Measurements from ENCODE around the gene CDK9. TPM values are rescaled to one million over a fixed set of nuclear protein-coding genes. Genes with fewer than 3 reads are reported as not detected.

The CDK9 gene
- total and polyA plus RNA-seq, 10 donors: 49.2 to 149 (median 97.4) TPM

GRCh38 chr9:127758843-127759242 is 27.0 kb upstream of the CDK9 start:
- Histone ChIP-seq H3K27me3 (replicated peaks in 1 of 7) (no peaks in the 10 kb centered on the region), H3K27ac (peak overlapping the region in 4 of 8 donors; percentile 19 to 92 (median 36)), H3K9me3 (no peaks in the 10 kb centered on the region), H3K4me3 (no peak overlapping the region), H3K4me1 (peaks cover 20 to 99% (median 65%) of the 10 kb centered on the region in 6 donors), H3K36me3 (peaks cover 2 to 98% (median 43%) of the 10 kb centered on the region in 6 donors)
- TF ChIP-seq POLR2AphosphoS5 (IDR thresholded peaks at IDR 0.05): peak in 1 of 3 donors; percentile 39
- TF ChIP-seq POLR2A (IDR thresholded peaks at IDR 0.05): no peak
- no peak for TF ChIP-seq CTCF (IDR thresholded peaks at IDR 0.05 in 8 of 11, conservative IDR thresholded peaks at IDR 0.05 in 3 of 11)
- no peak for DNase-seq
- 75 to 93% (median 91%) methylated on average over 1 to 5 of the region's 5 CpGs for WGBS, 5 donors
- intact Hi-C loops (cut with DNase I; ENCODE audit: low total_unique reads): no loop called here

GRCh38 chr9:127761061-127761460 is 24.8 kb upstream of the CDK9 start:
- intact Hi-C loops (cut with DNase I; ENCODE audit: low total_unique reads): no loop called here
- WGBS, 5 donors: 80 to 89% (median 84%) methylated on average over 5 of the region's 5 CpGs
- Histone ChIP-seq H3K27ac (peak overlapping the region in 6 of 8 donors; percentile 58 to 92 (median 90)), H3K4me3 (peak overlapping the region in 1 of 8 donors; percentile 48), H3K9me3 (no peaks in the 10 kb centered on the region), H3K4me1 (peaks cover 32 to 100% (median 74%) of the 10 kb centered on the region in 6 donors), H3K36me3 (peaks cover 2 to 98% (median 41%) of the 10 kb centered on the region in 6 donors), H3K27me3 (replicated peaks in 1 of 7) (no peaks in the 10 kb centered on the region)
- TF ChIP-seq POLR2A (IDR thresholded peaks at IDR 0.05) (no peak), POLR2AphosphoS5 (IDR thresholded peaks at IDR 0.05) (no peak), CTCF (IDR thresholded peaks at IDR 0.05 in 8 of 11, conservative IDR thresholded peaks at IDR 0.05 in 3 of 11) (no peak)
- no peak for DNase-seq

- Histone ChIP-seq H3K9me3 (no peaks in the 10 kb centered on the region), H3K27ac (peak overlapping the region in 6 of 8 donors; percentile 58 to 92 (median 90)), H3K27me3 (replicated peaks in 1 of 7) (no peaks in the 10 kb centered on the region), H3K36me3 (peaks cover 2 to 98% (median 45%) of the 10 kb centered on the region in 6 donors), H3K4me1 (peaks cover 36 to 100% (median 76%) of the 10 kb centered on the region in 6 donors), H3K4me3 (peak overlapping the region in 2 of 8 donors; percentile 5 to 48)
- no peak for DNase-seq
- TF ChIP-seq POLR2AphosphoS5 (IDR thresholded peaks at IDR 0.05) (peak in 1 of 3 donors; percentile 63), POLR2A (IDR thresholded peaks at IDR 0.05) (no peak)
- intact Hi-C loops (cut with DNase I; ENCODE audit: low total_unique reads): no loop called here
- WGBS, 5 donors: 64 to 80% (median 74%) methylated on average over 4 to 5 of the region's 5 CpGs
These were observed 24.3 kb upstream of the CDK9 start for GRCh38 chr9:127761491-127761956.

GRCh38 chr9:127762111-127762676 is 23.6 kb upstream of the CDK9 start:
- peak; percentile 89 for DNase-seq
- intact Hi-C loops (cut with DNase I; ENCODE audit: low total_unique reads): no loop called here
- no peaks in the 10 kb centered on the region for H3K9me3 ChIP-seq
- no peaks in the 10 kb centered on the region for H3K27me3 ChIP-seq (replicated peaks in 1 of 7)
- peaks cover 43 to 100% (median 80%) of the 10 kb centered on the region in 6 donors for H3K4me1 ChIP-seq
- TF ChIP-seq CTCF (IDR thresholded peaks at IDR 0.05 in 8 of 11, conservative IDR thresholded peaks at IDR 0.05 in 3 of 11) (peak in 1 of 11 experiments; percentile 5), POLR2A (IDR thresholded peaks at IDR 0.05) (no peak), POLR2AphosphoS5 (IDR thresholded peaks at IDR 0.05) (peak; percentile 63 to 71 (median 67))
- 34 to 58% (median 46%) methylated on average over 15 to 16 of the region's 16 CpGs for WGBS, 5 donors
- H3K4me3 ChIP-seq: peak overlapping the region in 1 of 8 donors; percentile 48
- H3K27ac ChIP-seq: peak overlapping the region in 7 of 8 donors; percentile 44 to 92 (median 89)
- H3K36me3 ChIP-seq: peaks cover 2 to 98% (median 52%) of the 10 kb centered on the region in 6 donors

Measured in spleen (tissue), 11 donors.